B cell (primary cell): ENCODE measurements around the gene RNASE13. TPM values are rescaled to one million over a fixed set of nuclear protein-coding genes. Genes with fewer than 3 reads are reported as not detected.

ENCODE experiments used
- ATAC-seq: fragments of 200-7000 bp; cut with Tn5 transposase; one replicate; pipeline ENCODE4 v1.10.0; 2021; ENCODE audit warnings: low read depth, mild to moderate bottlenecking, moderate number of reproducible peaks, moderate library complexity
- CTCF ChIA-PET: fragments of 350-600 bp; sonication (Branson Sonifier 250); formaldehyde crosslinking; loops from one replicate; lab custom pipeline; 2021; ENCODE audit warnings: antibody characterized with exemption, inconsistent platforms; lab: Charles Lee
- POLR2A ChIA-PET: fragments of 350-600 bp; sonication (Branson Sonifier 250); formaldehyde crosslinking; loops from one replicate; lab custom pipeline; 2021; ENCODE audit warnings: antibody characterized with exemption; lab: Charles Lee
- DNase-seq: peaks from one replicate; pipeline ENCODE4 v3.0.0; 2013
- H2AFZ ChIP-seq: 2 replicates; pipeline ENCODE4 v1.6.1; 2012; ENCODE audit warnings: mild to moderate bottlenecking, low read depth, low read length; ENCODE audit not compliant: insufficient read depth, poor library complexity, severe bottlenecking
- H3K27ac ChIP-seq, 2 donors: 1 replicate in 1 of 2; 2 replicates in 1 of 2; pipeline ENCODE4 v1.5.1; 2012 to 2013; ENCODE audit warnings: low read length in 2 of 2, mild to moderate bottlenecking in 2 of 2, moderate library complexity in 1 of 2
- H3K27me3 ChIP-seq, 4 experiments: fragments of 200-600 bp in 1 of 4; sonication (generic) in 1 of 4; replicated peaks in 1 of 4; 1 replicate in 2 of 4; 2 replicates in 2 of 4; pipeline versions ENCODE4 v1.6.1 to v1.7.0; 2013 to 2016; ENCODE audit warnings: low read length in 3 of 4, mild to moderate bottlenecking in 2 of 4, mixed read lengths in 1 of 4, moderate library complexity in 1 of 4; ENCODE audit not compliant: insufficient read depth in 4 of 4, control insufficient read depth in 3 of 4; ENCODE audit errors: control extremely low read depth in 1 of 4
- H3K36me3 ChIP-seq, 2 experiments: replicated peaks in 1 of 2; 1 replicate in 1 of 2; 2 replicates in 1 of 2; pipeline versions ENCODE4 v1.6.1 to v1.7.1; 2013; ENCODE audit warnings: low read length in 1 of 2; ENCODE audit not compliant: insufficient read depth in 2 of 2, control insufficient read depth in 1 of 2; ENCODE audit errors: control extremely low read depth in 1 of 2, extremely low read depth in 1 of 2
- H3K4me1 ChIP-seq, 2 donors: fragments of 200-600 bp in 1 of 2; sonication (generic) in 1 of 2; 1 replicate in 1 of 2; 2 replicates in 1 of 2; pipeline versions ENCODE4 v1.5.1 to v1.6.1; 2013 to 2017; ENCODE audit warnings: low read length in 2 of 2; ENCODE audit not compliant: control insufficient read depth in 2 of 2, insufficient read depth in 2 of 2
- H3K4me2 ChIP-seq: replicated peaks from 2 replicates; pipeline ENCODE3; 2012; ENCODE audit warnings: mild to moderate bottlenecking, low read depth, low read length; ENCODE audit not compliant: poor library complexity, severe bottlenecking
- H3K4me3 ChIP-seq, 5 experiments: fragments of 200-600 bp in 1 of 5; sonication (generic) in 1 of 5; 1 replicate in 3 of 5; 2 replicates in 2 of 5; pipeline versions ENCODE4 v1.5.1 to v1.7.0; 2011 to 2016; ENCODE audit warnings: low read length in 4 of 5, mild to moderate bottlenecking in 4 of 5, low read depth in 2 of 5, control low read depth in 1 of 5, moderate library complexity in 1 of 5; ENCODE audit not compliant: insufficient read depth in 1 of 5; ENCODE audit errors: control extremely low read depth in 1 of 5, extremely low read depth in 1 of 5
- H3K79me2 ChIP-seq: fragments of 200-600 bp; sonication (generic); one replicate; pipeline ENCODE4 v1.6.0; 2016; ENCODE audit warnings: low read length; ENCODE audit not compliant: control insufficient read depth, insufficient read depth
- H3K9ac ChIP-seq: fragments of 200-600 bp; sonication (generic); 2 replicates; pipeline ENCODE4 v1.6.1; 2017; ENCODE audit warnings: mild to moderate bottlenecking, low read length, moderate library complexity
- H3K9me3 ChIP-seq, 3 donors: one replicate each; pipeline versions ENCODE4 v1.6.1 to v1.7.1; 2013; ENCODE audit warnings: low read length in 2 of 3; ENCODE audit not compliant: control insufficient read depth in 2 of 3, insufficient read depth in 1 of 3; ENCODE audit errors: control extremely low read depth in 1 of 3
- H4K20me1 ChIP-seq: 2 replicates; pipeline ENCODE4 v1.6.0; 2012; ENCODE audit warnings: mild to moderate bottlenecking, low read length; ENCODE audit not compliant: insufficient read depth, control insufficient read depth, poor library complexity, severe bottlenecking
- H3K27ac Mint-ChIP-seq: one replicate; pipeline ENCODE4 v1.8.0; 2021; ENCODE audit warnings: mixed read lengths
- H3K27me3 Mint-ChIP-seq: one replicate; pipeline ENCODE4 v1.8.0; 2021; ENCODE audit warnings: mixed read lengths
- H3K4me1 Mint-ChIP-seq: one replicate; pipeline ENCODE4 v1.8.0; 2021; ENCODE audit warnings: mixed read lengths
- H3K4me3 Mint-ChIP-seq: one replicate; pipeline ENCODE4 v1.8.0; 2021; ENCODE audit warnings: mixed read lengths
- H3K9me3 Mint-ChIP-seq: one replicate; pipeline ENCODE4 v1.8.0; 2022; ENCODE audit warnings: mixed read lengths; ENCODE audit not compliant: insufficient read depth
- CTCF ChIP-seq: fragments of 200-600 bp; IDR thresholded peaks from one replicate; pipeline ENCODE4 v1.8.0; 2022; ENCODE audit warnings: antibody characterized with exemption, mild to moderate bottlenecking
- EZH2 ChIP-seq: IDR thresholded peaks from 2 replicates; pipeline ENCODE4 v1.6.1; 2012; ENCODE audit warnings: borderline replicate concordance, low read depth, mild to moderate bottlenecking, moderate library complexity, low read length; ENCODE audit not compliant: insufficient read depth, poor library complexity, severe bottlenecking
- WGBS: methylation state at CpG from one replicate; pipeline ENCODE4 v1.1.5; 2013; ENCODE audit warnings: missing lambda C conversion rate; ENCODE audit not compliant: insufficient coverage; 5-methylcytosine and 5-hydroxymethylcytosine counted together
- intact Hi-C: fragments of 100-400 bp; cut with micrococcal nuclease; formaldehyde crosslinking; loops from one replicate; pipeline ENCODE4 v1.10.0; 2022
- polyA plus RNA-seq: library from polyadenylated mRNA; depleted of rRNA; stranded (reverse); fragments of >200 nt; gene quantifications from 2 replicates; pipeline ENCODE4 v1.2.3, GENCODE V29; 2012
- total RNA-seq, 2 donors: library from RNA; stranded (reverse); fragments of 120-200 nt in 1 of 2; gene quantifications; 1 replicate in 1 of 2; 2 replicates in 1 of 2; pipeline versions ENCODE4 v1.2.3 to v1.2.4, GENCODE V29; 2013 to 2022

RNASE13 gene
- total and polyA plus RNA-seq, 2 donors (not counting 1 experiment from before 2014, with no cell fraction given), result not detected

GRCh38 chr14:21071225-21072030 lies 36.8 kb upstream of the RNASE13 start:
- Histone ChIP-seq H3K79me2 (no peaks in the 10 kb centered on the region), H4K20me1 (no peaks in the 10 kb centered on the region), H3K27me3 (peaks cover 0 to 50% (median 18%) of the 10 kb centered on the region in 4 experiments), H3K4me2 (peak overlapping the region; percentile 97), H3K9ac (peak overlapping the region; percentile 70), H3K4me3 (peak overlapping the region; percentile 17 to 69 (median 53)), H3K9me3 (peaks cover 0 to 9% (median 0%) of the 10 kb centered on the region in 3 donors), H3K4me1 (peaks cover 34 to 40% of the 10 kb centered on the region in 2 donors), H2AFZ (peak overlapping the region; percentile 43), H3K36me3 (no peaks in the 10 kb centered on the region), H3K27ac (no peak overlapping the region)
- ATAC-seq (peak; percentile 73), DNase-seq (peak; percentile 79)
- intact Hi-C loops, result loop anchor here (1.0 to 2.0 kb wide), 3 partner anchors 32 to 57 kb away; partner anchors contain the start of gene NDRG2
- Mint-ChIP-seq H3K4me1 (peaks cover 44% of the 10 kb centered on the region), H3K9me3 (no peaks in the 10 kb centered on the region), H3K4me3 (peak overlapping the region; percentile 93), H3K27me3 (peaks cover 24% of the 10 kb centered on the region), H3K27ac (peak overlapping the region; percentile 73)
- CTCF ChIA-PET, result interaction anchor here (0.7 to 6.2 kb wide), 13 partner anchors 9 to 100 kb away, joined by 3 to 133 read pairs (median 5); partner anchors contain the start of gene TMEM253
- WGBS, result under 1% methylated on average over 34 of the region's 37 CpGs
- POLR2A ChIA-PET, result interaction anchor here (0.6 to 2.7 kb wide), 7 partner anchors 21 to 1847 kb away, joined by 3 to 27 read pairs (median 5); partner anchors contain the start of genes NDRG2, RBM23 and ZNF219
- TF ChIP-seq EZH2, result no peak
- no peak for TF ChIP-seq CTCF
